Calu3 (cell line): ENCODE results near the gene LHX6. TPM values are rescaled to one million over a fixed set of nuclear protein-coding genes. Genes with fewer than 3 reads are reported as not detected.

Source experiments
- BruUV-seq: library from RNA; stranded (reverse); fragments of 400-500 nt; replicated peaks from 2 replicates; lab custom pipeline; 2021; lab: Mats Ljungman, UMichigan
- CTCF ChIA-PET: fragments of 300-600 bp; sonication (Branson Sonifier 250); formaldehyde crosslinking; loops from one replicate; lab custom pipeline; 2022; ENCODE audit warnings: antibody characterized with exemption; lab: Charles Lee
- DNase-seq: peaks from one replicate; pipeline ENCODE4 v3.0.0; 2022
- H3K27ac Mint-ChIP-seq: one replicate; pipeline ENCODE4 v1.8.0; 2022; ENCODE audit warnings: mixed read lengths; ENCODE audit not compliant: unreplicated experiment
- H3K27me3 Mint-ChIP-seq: one replicate; pipeline ENCODE4 v1.8.0; 2022; ENCODE audit warnings: mixed read lengths; ENCODE audit not compliant: unreplicated experiment
- H3K36me3 Mint-ChIP-seq: one replicate; pipeline ENCODE4 v1.8.0; 2022; ENCODE audit warnings: mild to moderate bottlenecking, moderate library complexity, mixed read lengths; ENCODE audit not compliant: insufficient read depth, unreplicated experiment
- H3K4me1 Mint-ChIP-seq: one replicate; pipeline ENCODE4 v1.8.0; 2022; ENCODE audit warnings: mild to moderate bottlenecking, low read depth, mixed read lengths; ENCODE audit not compliant: unreplicated experiment
- H3K4me3 Mint-ChIP-seq: one replicate; pipeline ENCODE4 v1.8.0; 2022; ENCODE audit warnings: mild to moderate bottlenecking, low read depth, moderate library complexity, mixed read lengths; ENCODE audit not compliant: unreplicated experiment
- H3K9me3 Mint-ChIP-seq: one replicate; pipeline ENCODE4 v1.8.0; 2022; ENCODE audit warnings: low read depth, mixed read lengths; ENCODE audit not compliant: unreplicated experiment
- CTCF ChIP-seq: fragments of 200-600 bp; IDR thresholded peaks from one replicate; pipeline ENCODE4 v1.8.0; 2022; ENCODE audit warnings: antibody characterized with exemption; ENCODE audit not compliant: unreplicated experiment
- intact Hi-C: fragments of 100-400 bp; cut with micrococcal nuclease; formaldehyde crosslinking; loops from one replicate; pipeline ENCODE4 v1.10.0; 2022; ENCODE audit not compliant: unreplicated experiment
- total RNA-seq: library from RNA; stranded (reverse); gene quantifications from 2 replicates; pipeline ENCODE4 v1.2.3, GENCODE V29; 2022

LHX6 gene
- total RNA-seq, 1 experiment from 2014 or later, result 0.97 TPM

GRCh38 chr9:122228191-122228567, 578 bp downstream of the LHX6 start:
- no peak for DNase-seq
- Mint-ChIP-seq H3K36me3 (no peaks in the 10 kb centered on the region), H3K27ac (no peak overlapping the region), H3K4me3 (no peak overlapping the region), H3K4me1 (no peaks in the 10 kb centered on the region), H3K27me3 (peaks cover 45% of the 10 kb centered on the region), H3K9me3 (no peaks in the 10 kb centered on the region)
- no TSS peak for BruUV-seq
- intact Hi-C loops, result no loop called here
- TF ChIP-seq CTCF, result no peak
- CTCF ChIA-PET, result no interaction called here

GRCh38 chr9:122227575-122227900, 1.2 kb downstream of the LHX6 start:
- TF ChIP-seq CTCF, result no peak
- Mint-ChIP-seq H3K4me3 (no peak overlapping the region), H3K36me3 (no peaks in the 10 kb centered on the region), H3K9me3 (no peaks in the 10 kb centered on the region), H3K4me1 (no peaks in the 10 kb centered on the region), H3K27ac (no peak overlapping the region), H3K27me3 (peaks cover 52% of the 10 kb centered on the region)
- CTCF ChIA-PET, result no interaction called here
- DNase-seq, result no peak
- BruUV-seq, result no TSS peak
- intact Hi-C loops, result no loop called here

GRCh38 chr9:122226758-122227574, 1.8 kb downstream of the LHX6 start:
- H3K4me3 Mint-ChIP-seq, result no peak overlapping the region
- no peaks in the 10 kb centered on the region for H3K36me3 Mint-ChIP-seq
- no peak for TF ChIP-seq CTCF
- H3K9me3 Mint-ChIP-seq, result no peaks in the 10 kb centered on the region
- peaks cover 57% of the 10 kb centered on the region for H3K27me3 Mint-ChIP-seq
- no TSS peak for BruUV-seq
- CTCF ChIA-PET, result no interaction called here
- intact Hi-C loops, result no loop called here
- H3K27ac Mint-ChIP-seq, result no peak overlapping the region
- no peak for DNase-seq
- no peaks in the 10 kb centered on the region for H3K4me1 Mint-ChIP-seq

GRCh38 chr9:122226142-122226757, 2.5 kb downstream of the LHX6 start:
- intact Hi-C loops, result no loop called here
- no peaks in the 10 kb centered on the region for H3K9me3 Mint-ChIP-seq
- TF ChIP-seq CTCF, result no peak
- DNase-seq, result no peak
- H3K27me3 Mint-ChIP-seq, result peaks cover 59% of the 10 kb centered on the region
- H3K4me3 Mint-ChIP-seq, result no peak overlapping the region
- no TSS peak for BruUV-seq
- CTCF ChIA-PET, result no interaction called here
- H3K27ac Mint-ChIP-seq, result no peak overlapping the region
- H3K36me3 Mint-ChIP-seq, result no peaks in the 10 kb centered on the region
- no peaks in the 10 kb centered on the region for H3K4me1 Mint-ChIP-seq
